HG03103 (cell line): ENCODE results near the gene HOXD1.

Experiments used
- ATAC-seq: cut with Tn5 transposase; IDR thresholded peaks from one replicate; pipeline ENCODE4 v1.9.1; 2021; ENCODE audit warnings: low read depth; ENCODE audit not compliant: unreplicated experiment

The HOXD1 gene

GRCh38 chr2:176187899-176188773 lies at the start of gene HOXD1:
Gene HOXD1, plus strand, starts transcription at chr2:176188668. Its CDS starts 134 bp downstream, at chr2:176188802.
- ATAC-seq, result no peak

- no peak for ATAC-seq
Measured at GRCh38 chr2:176138923-176139660, 49.4 kb upstream of the HOXD1 start.

- no peak for ATAC-seq
Measured at GRCh38 chr2:176139661-176140512, 48.6 kb upstream of the HOXD1 start.

- ATAC-seq, result peak; percentile 91
Measured at GRCh38 chr2:176140513-176141317, 47.8 kb upstream of the HOXD1 start.

- ATAC-seq, result no peak
Measured at GRCh38 chr2:176142281-176142680, 46.2 kb upstream of the HOXD1 start.

- no peak for ATAC-seq
Measured at GRCh38 chr2:176145085-176145969, 43.1 kb upstream of the HOXD1 start.

GRCh38 chr2:176146101-176146500 lies 42.4 kb upstream of the HOXD1 start:
- ATAC-seq, result no peak

GRCh38 chr2:176146645-176147044 lies 41.8 kb upstream of the HOXD1 start:
- no peak for ATAC-seq

GRCh38 chr2:176147210-176147799 lies 41.2 kb upstream of the HOXD1 start:
- no peak for ATAC-seq

GRCh38 chr2:176147800-176148496 lies 40.5 kb upstream of the HOXD1 start:
- ATAC-seq, result no peak

- no peak for ATAC-seq
Measured at GRCh38 chr2:176148751-176149421, 39.6 kb upstream of the HOXD1 start.

GRCh38 chr2:176149481-176149938 lies 39.0 kb upstream of the HOXD1 start:
- no peak for ATAC-seq

GRCh38 chr2:176149939-176150583 lies 38.4 kb upstream of the HOXD1 start:
- no peak for ATAC-seq

- ATAC-seq, result no peak
Measured at GRCh38 chr2:176150584-176151441, 37.7 kb upstream of the HOXD1 start.

GRCh38 chr2:176151442-176152287 lies 36.8 kb upstream of the HOXD1 start, which contains the start of gene HOXD4:
Gene HOXD4, plus strand, starts transcription at chr2:176151550. Its CDS starts 84 bp downstream, at chr2:176151634.
- ATAC-seq, result no peak
